Ovary (tissue), 3 donors: ENCODE results near the gene PKN2.

ENCODE experiments used
- EP300 ChIP-seq: sonication (generic); formaldehyde crosslinking; IDR thresholded peaks from one replicate; pipeline ENCODE4 v1.6.1; 2017; ENCODE audit warnings: antibody characterized with exemption
- POLR2A ChIP-seq: fragments of 450-650 bp; IDR thresholded peaks from one replicate; pipeline ENCODE4 v1.6.1; 2017; ENCODE audit warnings: antibody characterized with exemption, mild to moderate bottlenecking, moderate library complexity
- TF ChIP-seq, protein P1 (sequence below), 3 donors: fragments of 450-650 bp in 2 of 3; fragments of 200-600 bp in 1 of 3; IDR thresholded peaks; one replicate each; pipeline versions ENCODE4 v1.5.1 to v1.8.0; 2016 to 2022; ENCODE audit warnings: antibody characterized with exemption in 3 of 3, mild to moderate bottlenecking in 1 of 3
- donor health status: DM: no; HTN: no; CAD: no.

DNA sequence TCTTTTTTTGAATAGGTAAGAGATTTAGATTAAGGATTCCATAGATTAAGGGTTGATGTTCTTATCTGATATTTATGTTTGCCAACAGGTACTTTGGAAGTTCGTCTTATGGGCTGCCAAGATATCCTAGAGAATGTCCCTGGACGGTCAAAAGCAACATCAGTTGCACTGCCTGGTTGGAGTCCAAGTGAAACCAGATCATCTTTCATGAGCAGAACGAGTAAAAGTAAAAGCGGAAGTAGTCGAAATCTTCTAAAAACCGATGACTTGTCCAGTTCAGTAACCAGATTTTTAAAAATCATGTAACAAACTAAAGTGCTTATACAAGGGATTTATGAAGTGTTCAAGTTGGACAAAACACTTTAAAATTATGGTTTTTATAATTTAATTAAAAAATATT is 100.5 kb downstream of the PKN2 start:
- TF ChIP-seq, protein P1, sequence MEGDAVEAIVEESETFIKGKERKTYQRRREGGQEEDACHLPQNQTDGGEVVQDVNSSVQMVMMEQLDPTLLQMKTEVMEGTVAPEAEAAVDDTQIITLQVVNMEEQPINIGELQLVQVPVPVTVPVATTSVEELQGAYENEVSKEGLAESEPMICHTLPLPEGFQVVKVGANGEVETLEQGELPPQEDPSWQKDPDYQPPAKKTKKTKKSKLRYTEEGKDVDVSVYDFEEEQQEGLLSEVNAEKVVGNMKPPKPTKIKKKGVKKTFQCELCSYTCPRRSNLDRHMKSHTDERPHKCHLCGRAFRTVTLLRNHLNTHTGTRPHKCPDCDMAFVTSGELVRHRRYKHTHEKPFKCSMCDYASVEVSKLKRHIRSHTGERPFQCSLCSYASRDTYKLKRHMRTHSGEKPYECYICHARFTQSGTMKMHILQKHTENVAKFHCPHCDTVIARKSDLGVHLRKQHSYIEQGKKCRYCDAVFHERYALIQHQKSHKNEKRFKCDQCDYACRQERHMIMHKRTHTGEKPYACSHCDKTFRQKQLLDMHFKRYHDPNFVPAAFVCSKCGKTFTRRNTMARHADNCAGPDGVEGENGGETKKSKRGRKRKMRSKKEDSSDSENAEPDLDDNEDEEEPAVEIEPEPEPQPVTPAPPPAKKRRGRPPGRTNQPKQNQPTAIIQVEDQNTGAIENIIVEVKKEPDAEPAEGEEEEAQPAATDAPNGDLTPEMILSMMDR (IDR thresholded peaks at IDR 0.05), result no peak
- TF ChIP-seq EP300, result no peak
- TF ChIP-seq POLR2A, result no peak
